Measurements from ENCODE around the gene SNX17. TPM values are rescaled to one million over a fixed set of nuclear protein-coding genes. Genes with fewer than 3 reads are reported as not detected.

The SNX17 gene
- total and polyA plus RNA-seq, 5 experiments from 2014 or later = 121 to 217 (median 200) TPM

DNA sequence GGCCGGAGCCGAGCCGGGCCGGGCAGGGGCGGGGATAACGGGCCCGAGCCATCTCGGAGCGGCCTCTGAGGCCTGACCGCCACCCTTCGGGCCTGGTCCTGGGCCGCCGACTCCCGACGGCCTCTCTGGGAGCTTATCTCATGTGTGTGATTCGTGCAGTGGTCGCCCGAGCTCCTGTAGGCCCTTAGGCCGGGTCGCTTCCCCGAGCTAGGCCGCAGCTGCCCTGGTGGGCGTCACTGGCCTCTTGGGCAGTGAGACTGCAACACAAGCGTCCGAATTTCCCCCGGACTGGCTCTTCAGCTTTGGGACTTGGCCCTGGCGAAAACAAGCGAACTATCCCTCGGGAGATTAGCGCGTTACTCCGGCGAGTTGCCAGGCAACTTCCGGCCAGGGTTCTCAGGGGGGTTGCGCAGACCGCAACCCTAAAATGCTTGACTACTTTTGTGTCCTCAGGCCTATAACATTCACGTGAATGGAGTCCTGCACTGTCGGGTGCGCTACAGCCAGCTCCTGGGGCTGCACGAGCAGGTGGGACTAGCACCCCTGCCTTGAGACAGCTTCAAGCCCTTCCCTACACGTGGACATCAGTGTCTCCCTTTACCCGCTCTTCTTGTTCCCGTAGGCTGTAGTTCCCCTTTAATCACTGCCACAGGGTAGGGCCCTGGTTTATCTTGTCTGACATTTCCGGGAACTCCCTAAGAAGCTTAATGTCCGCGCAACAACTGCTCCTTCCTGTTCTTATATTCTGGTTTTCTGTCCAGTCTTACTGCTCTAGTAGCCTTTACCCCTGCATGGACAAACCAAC is 602 bp downstream of the SNX17 start:
- peaks cover 4 to 65% (median 22%) of the 10 kb centered on the region in 3 donors for H3K36me3 Mint-ChIP-seq

DNA sequence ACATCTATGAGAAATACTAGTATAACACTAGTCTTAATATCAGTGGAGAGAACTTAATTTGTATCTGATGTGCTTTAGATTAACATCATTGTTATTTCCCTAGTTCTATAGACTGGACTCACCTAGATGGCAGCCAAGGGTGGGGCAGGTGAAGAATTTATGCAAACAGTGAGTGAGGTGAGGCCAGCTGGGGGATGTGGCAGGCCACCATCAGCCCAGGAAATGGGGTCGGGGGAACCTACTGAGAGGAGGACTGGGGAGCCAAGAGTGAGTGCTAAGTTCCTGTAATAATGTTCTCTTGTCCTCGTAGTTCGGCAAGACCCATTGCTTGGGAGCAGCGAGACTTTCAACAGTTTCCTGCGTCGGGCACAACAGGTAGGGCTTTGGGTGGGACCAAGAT is 2.5 kb downstream of the SNX17 start:
- H3K9me3 Mint-ChIP-seq = no peaks in the 10 kb centered on the region
- H3K36me3 Mint-ChIP-seq = peaks cover 4 to 62% (median 15%) of the 10 kb centered on the region in 3 donors
- peak overlapping the region in 9 of 10 donors; percentile 7 to 95 (median 57) for H3K27ac Mint-ChIP-seq
- DNase-seq (no peak), ATAC-seq (no peak)
- POLR2A ChIA-PET = interaction anchor here (0.5 to 5.6 kb wide), 6 partner anchors 8 to 189 kb away, joined by 3 to 71 read pairs (median 18); partner anchors contain the start of genes GTF3C2, MPV17, NRBP1 and ZNF513
- no peaks in the 10 kb centered on the region for H3K27me3 Mint-ChIP-seq
- H3K4me1 Mint-ChIP-seq = peaks cover 31 to 53% (median 43%) of the 10 kb centered on the region in 4 donors
- H3K4me3 Mint-ChIP-seq = peak overlapping the region in 6 of 10 donors; percentile 51 to 84 (median 55)

More for the DNA sequence above, 602 bp downstream of the SNX17 start:
- Mint-ChIP-seq H3K4me1 (peaks cover 27 to 43% (median 43%) of the 10 kb centered on the region in 4 donors), H3K9me3 (no peaks in the 10 kb centered on the region), H3K27me3 (no peaks in the 10 kb centered on the region), H3K4me3 (peak overlapping the region; percentile 84 to 100 (median 96)), H3K27ac (peak overlapping the region; percentile 88 to 99 (median 96))
- POLR2A ChIA-PET = interaction anchor here (0.7 to 5.6 kb wide), 9 partner anchors 9 to 292 kb away, joined by 3 to 71 read pairs (median 5); partner anchors contain the start of genes GTF3C2, KHK, MPV17 and NRBP1
- peak; percentile 3 to 12 for ATAC-seq
- DNase-seq = peak in 7 of 10 donors; percentile 16 to 67 (median 33)

DNA sequence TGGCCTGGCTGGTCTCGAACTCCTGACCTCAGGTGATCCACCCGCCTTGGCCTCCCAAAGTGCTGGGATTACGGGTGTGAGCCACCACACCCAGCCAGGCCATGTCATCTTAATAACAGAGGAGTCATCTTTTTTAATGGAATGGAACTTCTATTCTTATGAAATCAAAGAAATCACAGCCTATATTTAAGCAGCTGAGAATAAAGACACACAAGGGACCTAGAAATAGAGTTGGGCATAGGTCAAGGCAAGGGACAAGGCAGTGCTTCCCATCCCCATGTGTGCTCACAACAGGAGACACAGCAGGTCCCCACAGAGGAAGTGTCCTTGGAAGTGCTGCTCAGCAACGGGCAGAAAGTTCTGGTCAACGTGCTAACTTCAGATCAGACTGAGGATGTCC is 3.2 kb downstream of the SNX17 start:
- POLR2A ChIA-PET = interaction anchor here (1.4 to 1.9 kb wide), 2 partner anchors 36 to 55 kb away, joined by 6 to 7 read pairs; partner anchors contain the start of genes NRBP1 and PPM1G
- H3K27me3 Mint-ChIP-seq = no peaks in the 10 kb centered on the region
- H3K36me3 Mint-ChIP-seq = peaks cover 4 to 58% (median 15%) of the 10 kb centered on the region in 3 donors
- H3K9me3 Mint-ChIP-seq = no peaks in the 10 kb centered on the region
- H3K4me1 Mint-ChIP-seq = peaks cover 30 to 56% (median 42%) of the 10 kb centered on the region in 4 donors
- ATAC-seq (no peak), DNase-seq (no peak)
- H3K27ac Mint-ChIP-seq = peak overlapping the region in 2 of 10 donors; percentile 57 to 58
- H3K4me3 Mint-ChIP-seq = peak overlapping the region in 2 of 10 donors; percentile 18 to 41

DNA sequence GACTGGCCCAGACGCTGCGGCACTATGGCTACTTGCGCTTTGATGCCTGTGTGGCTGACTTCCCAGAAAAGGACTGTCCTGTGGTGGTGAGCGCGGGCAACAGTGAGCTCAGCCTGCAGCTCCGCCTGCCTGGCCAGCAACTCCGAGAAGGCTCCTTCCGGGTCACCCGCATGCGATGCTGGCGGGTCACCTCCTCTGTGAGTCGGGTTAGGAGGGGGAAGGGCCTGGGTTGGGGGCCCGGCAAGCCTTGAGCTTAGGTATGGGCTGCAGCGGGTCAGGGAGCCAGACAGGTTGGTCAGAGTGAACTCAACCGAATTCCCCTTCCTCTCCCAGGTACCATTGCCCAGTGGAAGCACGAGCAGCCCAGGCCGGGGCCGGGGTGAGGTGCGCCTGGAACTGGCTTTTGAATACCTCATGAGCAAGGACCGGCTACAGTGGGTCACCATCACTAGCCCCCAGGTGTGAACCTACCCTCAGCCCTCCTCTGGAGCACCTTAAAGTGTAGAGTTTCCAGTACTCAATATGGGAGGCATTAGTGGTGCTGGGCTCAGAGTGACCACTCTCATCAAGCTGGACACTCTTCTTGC is 5.2 kb downstream of the SNX17 start:
- Mint-ChIP-seq H3K27ac (peak overlapping the region in 2 of 10 donors; percentile 50 to 56), H3K4me3 (peak overlapping the region in 1 of 10 donors; percentile 41), H3K36me3 (peaks cover under 1 to 56% (median 15%) of the 10 kb centered on the region in 3 donors), H3K27me3 (no peaks in the 10 kb centered on the region), H3K4me1 (peaks cover 25 to 59% (median 44%) of the 10 kb centered on the region in 4 donors), H3K9me3 (no peaks in the 10 kb centered on the region)
- no peak for ATAC-seq
- POLR2A ChIA-PET = interaction anchor here (1.8 kb wide), 1 partner anchor 53 kb away, joined by 4 read pairs; the partner anchor contains the start of gene NRBP1
- no peak for DNase-seq

DNA sequence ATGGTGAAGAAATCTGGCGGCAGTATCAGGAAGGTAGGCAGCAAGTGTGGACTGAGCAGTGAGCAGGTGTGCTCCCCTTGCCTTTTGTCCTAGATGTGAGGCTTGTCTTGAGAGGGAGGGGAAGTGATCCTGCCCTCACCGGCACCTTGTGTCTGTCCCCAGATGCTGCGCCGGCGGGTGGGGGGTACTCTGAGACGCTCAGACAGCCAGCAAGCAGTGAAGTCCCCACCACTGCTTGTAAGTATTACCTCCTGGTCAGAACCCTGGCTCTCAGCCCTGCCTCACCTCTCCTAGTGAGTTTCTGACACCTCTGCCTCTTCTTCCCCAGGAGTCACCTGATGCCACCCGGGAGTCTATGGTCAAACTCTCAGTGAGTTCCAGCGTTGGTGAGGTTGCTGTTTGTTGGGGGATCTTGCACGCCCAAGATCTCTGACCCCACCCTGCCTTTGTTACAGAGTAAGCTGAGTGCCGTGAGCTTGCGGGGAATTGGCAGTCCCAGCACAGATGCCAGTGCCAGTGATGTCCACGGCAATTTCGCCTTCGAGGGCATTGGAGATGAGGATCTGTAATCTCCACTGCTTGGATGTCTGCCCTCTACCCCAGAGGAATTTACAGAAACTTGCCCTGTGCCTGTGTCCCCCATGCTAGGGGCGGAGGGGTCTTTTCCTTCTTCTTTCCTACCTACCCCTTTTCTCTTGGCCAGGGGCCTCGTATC is 5.9 kb downstream of the SNX17 start:
- H3K4me3 Mint-ChIP-seq = no peak overlapping the region

DNA sequence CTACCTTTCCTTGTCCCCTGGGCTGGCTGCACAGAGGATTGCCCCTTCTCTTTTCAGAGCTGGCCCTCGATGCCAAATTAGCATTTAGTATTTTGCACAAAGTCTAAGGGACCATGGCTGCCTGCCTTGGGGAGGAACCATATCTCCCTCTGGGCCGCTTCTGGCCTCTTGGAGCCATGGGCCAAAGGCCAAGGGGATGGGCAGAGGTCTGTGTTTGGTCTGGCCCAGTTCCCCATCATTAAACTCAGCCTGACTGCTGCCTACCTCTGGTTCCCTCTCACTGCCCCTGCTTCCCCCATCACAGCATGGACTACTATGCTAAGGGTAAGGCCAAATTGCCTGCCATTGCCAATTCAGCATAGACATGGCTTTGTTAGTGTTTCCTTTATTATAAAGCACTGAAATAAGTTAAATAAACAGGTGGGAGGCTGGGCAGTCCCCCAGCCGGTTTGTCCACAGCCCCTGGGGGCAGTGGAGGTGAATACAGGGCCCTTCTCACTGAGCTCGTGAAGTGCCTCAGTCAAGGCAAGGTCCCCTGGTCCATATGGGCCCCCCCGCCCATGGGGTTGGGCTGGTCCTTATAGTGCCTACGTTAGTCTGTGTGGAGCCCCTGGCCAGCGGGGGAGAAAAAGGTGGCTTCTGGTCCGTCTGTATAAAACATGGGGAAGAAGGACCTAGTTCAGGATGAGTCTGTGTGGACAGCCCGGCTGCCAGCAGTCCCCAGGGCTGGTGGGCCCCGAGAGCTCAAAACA is 6.6 kb downstream of the SNX17 start:
- no peaks in the 10 kb centered on the region for H3K9me3 Mint-ChIP-seq
- peak overlapping the region in 1 of 10 donors; percentile 70 for H3K27ac Mint-ChIP-seq
- peak overlapping the region in 2 of 10 donors; percentile 18 to 74 for H3K4me3 Mint-ChIP-seq
- peaks cover 23 to 59% (median 44%) of the 10 kb centered on the region in 4 donors for H3K4me1 Mint-ChIP-seq
- POLR2A ChIA-PET = interaction anchor here (1.1 kb wide), 1 partner anchor 52 kb away, joined by 3 read pairs; no protein-coding TSS in a partner anchor
- H3K36me3 Mint-ChIP-seq = peaks cover 0 to 61% (median 15%) of the 10 kb centered on the region in 3 donors
- DNase-seq (no peak), ATAC-seq (no peak)
- no peaks in the 10 kb centered on the region for H3K27me3 Mint-ChIP-seq

More for the DNA sequence above, 5.9 kb downstream of the SNX17 start:
- POLR2A ChIA-PET = interaction anchor here (1.8 kb wide), 1 partner anchor 52 kb away, joined by 4 read pairs; the partner anchor contains the start of gene NRBP1
- peaks cover 0 to 56% (median 15%) of the 10 kb centered on the region in 3 donors for H3K36me3 Mint-ChIP-seq
- no peak for DNase-seq
- no peaks in the 10 kb centered on the region for H3K27me3 Mint-ChIP-seq
- peaks cover 27 to 61% (median 47%) of the 10 kb centered on the region in 4 donors for H3K4me1 Mint-ChIP-seq
- peak overlapping the region in 2 of 10 donors; percentile 50 to 70 for H3K27ac Mint-ChIP-seq
- H3K9me3 Mint-ChIP-seq = no peaks in the 10 kb centered on the region
- no peak for ATAC-seq

DNA sequence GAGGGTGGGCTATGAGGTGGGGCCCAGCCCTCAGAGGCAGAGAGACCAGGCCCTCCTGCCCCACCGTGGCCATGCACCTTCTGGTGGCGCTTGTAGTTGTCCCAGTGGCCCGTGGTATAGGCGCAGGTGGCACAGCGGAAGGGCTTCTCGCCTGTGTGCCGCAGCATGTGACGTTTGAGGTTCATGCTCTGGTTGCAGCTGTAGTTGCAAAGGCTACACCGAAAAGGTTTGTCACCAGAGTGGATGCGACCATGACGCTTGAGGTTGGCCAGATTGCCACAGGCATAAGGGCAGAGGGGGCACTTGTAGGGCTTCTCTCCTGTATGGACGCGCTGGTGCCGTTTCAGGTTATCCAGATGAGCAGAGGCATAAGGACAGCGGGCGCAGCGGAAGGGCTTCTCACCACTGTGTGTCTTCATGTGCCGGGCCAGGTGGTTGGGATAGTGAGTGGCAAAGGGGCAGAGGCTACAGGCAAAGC is 7.2 kb downstream of the SNX17 start:
- Mint-ChIP-seq H3K4me3 (peak overlapping the region in 3 of 10 donors; percentile 45 to 74 (median 59)), H3K27ac (peak overlapping the region in 5 of 10 donors; percentile 41 to 77 (median 63)), H3K36me3 (peaks cover 0 to 58% (median 15%) of the 10 kb centered on the region in 3 donors), H3K4me1 (peaks cover 19 to 53% (median 38%) of the 10 kb centered on the region in 4 donors), H3K9me3 (no peaks in the 10 kb centered on the region), H3K27me3 (no peaks in the 10 kb centered on the region)
- POLR2A ChIA-PET = interaction anchor here (1.1 kb wide), 1 partner anchor 52 kb away, joined by 3 read pairs; no protein-coding TSS in a partner anchor
- ATAC-seq = no peak
- DNase-seq = no peak

DNA sequence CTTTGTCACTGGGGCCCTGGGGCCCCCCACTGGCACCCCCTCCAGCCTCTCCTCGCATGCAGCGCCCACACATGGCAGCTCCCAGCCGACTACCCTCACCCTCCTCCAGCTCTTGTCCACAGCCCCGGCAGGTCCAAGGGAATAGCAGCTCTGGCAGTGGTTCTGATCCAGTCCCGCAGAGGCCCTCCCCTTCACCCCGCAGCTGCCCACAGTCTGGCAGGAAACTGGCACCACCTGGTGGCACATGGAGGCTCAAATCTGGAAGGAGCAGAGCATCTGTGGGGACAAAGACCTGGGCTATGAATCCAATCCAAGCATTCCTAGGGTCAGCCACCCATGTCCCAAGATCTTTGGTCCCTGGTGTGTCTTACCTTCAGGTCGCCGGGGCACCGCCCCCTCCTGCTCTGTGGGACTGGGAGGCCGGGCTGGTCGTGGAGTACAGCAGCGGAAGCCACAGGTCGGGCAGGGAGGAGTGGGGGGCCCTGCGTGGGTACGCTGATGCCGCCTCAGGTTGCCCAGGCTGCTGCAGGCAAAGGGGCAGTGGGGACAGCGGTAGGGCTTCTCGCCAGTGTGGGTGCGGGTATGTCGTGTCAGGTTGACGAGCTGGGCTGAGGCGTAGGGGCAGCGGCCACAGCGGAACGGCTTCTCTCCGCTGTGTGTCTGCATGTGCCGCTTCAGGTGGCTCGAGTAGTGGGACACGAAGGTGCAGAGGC is 7.8 kb downstream of the SNX17 start:
- H3K27me3 Mint-ChIP-seq = no peaks in the 10 kb centered on the region
- no peak for ATAC-seq
- H3K9me3 Mint-ChIP-seq = no peaks in the 10 kb centered on the region
- H3K4me3 Mint-ChIP-seq = peak overlapping the region in 2 of 10 donors; percentile 26 to 63
- H3K4me1 Mint-ChIP-seq = peaks cover 16 to 48% (median 34%) of the 10 kb centered on the region in 4 donors
- peak overlapping the region in 4 of 10 donors; percentile 38 to 86 (median 56) for H3K27ac Mint-ChIP-seq
- POLR2A ChIA-PET = interaction anchor here (0.6 to 2.6 kb wide), 4 partner anchors 13 to 55 kb away, joined by 3 to 14 read pairs (median 4); partner anchors contain the start of gene MPV17
- no peak for DNase-seq
- peaks cover 0 to 54% (median 12%) of the 10 kb centered on the region in 3 donors for H3K36me3 Mint-ChIP-seq

DNA sequence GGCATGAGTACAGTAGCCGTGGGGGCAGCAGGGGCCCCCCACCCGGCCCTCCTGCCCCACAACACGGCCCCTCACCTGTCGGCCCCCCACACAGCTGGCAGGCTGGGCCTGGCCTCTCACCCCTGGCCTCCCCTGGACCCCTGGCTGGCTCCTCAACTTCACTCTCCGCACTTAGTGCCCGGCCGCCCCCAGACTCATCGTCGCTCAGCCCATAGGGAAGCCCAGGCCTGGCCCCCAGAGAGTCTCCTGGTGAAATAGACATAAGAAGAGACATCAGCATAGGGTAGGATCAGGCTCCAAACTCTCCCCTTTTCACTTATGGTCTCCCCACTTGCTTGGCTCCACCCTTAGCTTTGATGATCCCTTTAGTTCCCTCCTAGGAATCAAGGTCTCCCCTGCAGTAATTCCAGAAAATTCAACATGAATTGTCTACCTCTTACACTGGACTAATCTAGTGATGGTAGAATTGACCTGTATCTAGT is 8.4 kb downstream of the SNX17 start:
- Mint-ChIP-seq H3K4me3 (peak overlapping the region in 6 of 10 donors; percentile 38 to 95 (median 90)), H3K27me3 (no peaks in the 10 kb centered on the region), H3K36me3 (peaks cover 0 to 54% (median 12%) of the 10 kb centered on the region in 3 donors), H3K27ac (peak overlapping the region; percentile 12 to 97 (median 92)), H3K4me1 (peaks cover 17 to 48% (median 30%) of the 10 kb centered on the region in 4 donors), H3K9me3 (no peaks in the 10 kb centered on the region)
- no peak for ATAC-seq
- no peak for DNase-seq
- POLR2A ChIA-PET = interaction anchor here (0.6 to 3.4 kb wide), 8 partner anchors 9 to 245 kb away, joined by 3 to 71 read pairs (median 14); partner anchors contain the start of genes EIF2B4, GTF3C2, MPV17 and NRBP1

DNA sequence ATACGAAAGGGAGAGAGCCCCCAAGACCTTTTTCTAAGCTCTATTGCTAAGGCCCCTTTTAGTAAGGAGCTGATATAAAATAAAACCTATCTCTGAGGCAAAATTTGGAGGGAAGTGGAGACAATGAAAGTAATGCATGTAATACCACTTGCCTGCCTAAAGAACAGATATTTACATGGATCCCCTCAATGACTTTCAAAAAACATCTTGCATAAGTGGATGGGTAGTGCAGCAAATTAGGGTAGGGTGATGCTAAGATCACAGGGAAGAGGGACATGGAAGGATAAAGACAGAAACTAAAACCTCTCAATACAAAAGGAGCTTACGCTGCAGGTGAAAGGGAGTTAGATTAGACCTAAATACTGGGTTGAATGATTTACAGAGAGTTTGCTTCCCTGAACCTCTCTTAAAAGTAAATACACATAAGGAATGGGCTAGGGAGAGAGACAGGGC is 9.0 kb downstream of the SNX17 start:
- no peak for DNase-seq
- H3K4me3 Mint-ChIP-seq = peak overlapping the region; percentile 73 to 95 (median 89)
- peaks cover 0 to 54% (median 10%) of the 10 kb centered on the region in 3 donors for H3K36me3 Mint-ChIP-seq
- no peak for ATAC-seq
- H3K27me3 Mint-ChIP-seq = no peaks in the 10 kb centered on the region
- H3K9me3 Mint-ChIP-seq = no peaks in the 10 kb centered on the region
- H3K27ac Mint-ChIP-seq = peak overlapping the region; percentile 38 to 97 (median 94)
- peaks cover 18 to 48% (median 30%) of the 10 kb centered on the region in 4 donors for H3K4me1 Mint-ChIP-seq
- POLR2A ChIA-PET = interaction anchor here (0.6 to 3.4 kb wide), 8 partner anchors 9 to 245 kb away, joined by 3 to 71 read pairs (median 14); partner anchors contain the start of genes EIF2B4, GTF3C2, MPV17 and NRBP1
